GM18511 (cell line): ENCODE measurements around the gene NOL7.

Experiments
- ATAC-seq: cut with Tn5 transposase; IDR thresholded peaks from one replicate; pipeline ENCODE4 v1.9.1; 2021; ENCODE audit warnings: mild to moderate bottlenecking, moderate library complexity; ENCODE audit not compliant: unreplicated experiment

The NOL7 gene

DNA sequence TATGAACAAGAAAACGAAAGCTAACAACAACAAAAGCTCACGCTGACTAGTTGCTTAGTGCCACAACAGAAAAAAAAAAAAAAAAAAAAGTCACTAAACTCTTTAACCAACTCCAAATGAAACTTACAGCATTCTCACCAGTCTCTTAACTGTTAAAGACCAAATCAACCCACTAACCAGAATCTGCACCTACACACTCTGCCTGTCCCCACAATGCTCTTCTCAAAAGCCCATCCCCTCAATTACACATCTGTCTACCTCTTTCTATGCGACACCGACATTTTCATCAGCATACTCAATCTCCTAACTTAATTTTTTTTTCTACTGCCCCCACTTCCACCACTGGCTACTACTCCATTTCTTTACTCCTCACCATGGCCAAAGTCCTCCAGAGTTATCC, 34.3 kb downstream of the NOL7 start:
- no peak for ATAC-seq

DNA sequence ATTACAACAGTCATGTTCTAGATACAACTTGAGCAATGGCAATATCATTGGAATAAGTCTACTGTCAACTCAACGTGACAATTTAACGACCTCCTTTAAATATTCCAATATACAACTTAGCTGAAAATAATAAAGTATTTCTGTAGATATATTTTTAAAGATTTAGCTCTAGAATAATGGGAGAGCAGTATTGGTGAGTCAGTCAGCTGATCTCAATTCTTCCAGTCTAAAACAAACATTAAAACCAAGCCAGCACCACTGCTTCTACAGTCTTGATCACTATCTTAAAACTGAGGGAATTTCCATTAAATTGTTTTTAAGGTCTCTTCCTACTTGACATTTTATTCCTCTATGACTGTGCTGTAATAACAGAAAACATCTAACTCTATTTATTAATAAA, 38.2 kb downstream of the NOL7 start:
- ATAC-seq = no peak

- ATAC-seq = no peak
These were observed 39.4 kb downstream of the NOL7 start for GRCh38 chr6:13654496-13654895.

DNA sequence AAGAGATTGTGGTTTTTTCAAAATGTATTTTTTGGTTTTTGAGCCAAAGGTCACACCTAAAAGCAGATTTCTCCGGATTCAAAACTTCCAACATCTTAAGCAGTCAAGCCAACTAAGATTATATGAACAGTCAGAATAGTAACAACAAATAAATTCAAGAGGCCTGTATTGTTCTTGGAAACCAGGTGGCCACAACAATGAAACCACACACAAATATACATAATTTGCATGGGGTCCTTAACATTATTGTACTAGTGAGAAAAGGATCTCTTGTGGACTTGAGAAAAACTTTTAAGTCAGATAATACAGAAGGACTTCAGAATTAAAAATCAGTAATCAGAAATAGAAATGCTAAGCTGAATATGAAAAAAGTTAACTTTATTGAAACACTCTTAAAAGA, 40.6 kb downstream of the NOL7 start:
- ATAC-seq = no peak

- ATAC-seq = no peak
These were observed 45.1 kb downstream of the NOL7 start for GRCh38 chr6:13660273-13660672.

DNA sequence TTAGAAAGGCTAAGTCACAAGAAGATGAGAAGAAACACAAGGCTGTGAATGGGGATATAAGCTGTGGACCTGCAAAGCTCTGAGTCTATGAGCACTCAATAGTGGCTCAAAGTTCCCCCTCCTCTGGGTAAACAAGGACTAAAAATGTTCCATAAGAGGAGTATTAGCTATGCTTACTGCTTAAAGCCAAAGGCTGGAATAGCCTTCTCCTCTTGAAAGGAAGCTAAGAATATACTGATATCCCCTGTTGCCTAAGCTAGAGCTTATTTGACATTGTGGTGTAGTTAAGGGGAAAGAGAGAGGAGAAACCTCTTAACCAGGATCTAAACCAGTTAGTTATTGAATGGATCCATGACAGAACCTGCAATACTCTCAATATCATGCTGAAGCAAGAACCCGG, 45.8 kb downstream of the NOL7 start:
- no peak for ATAC-seq

DNA sequence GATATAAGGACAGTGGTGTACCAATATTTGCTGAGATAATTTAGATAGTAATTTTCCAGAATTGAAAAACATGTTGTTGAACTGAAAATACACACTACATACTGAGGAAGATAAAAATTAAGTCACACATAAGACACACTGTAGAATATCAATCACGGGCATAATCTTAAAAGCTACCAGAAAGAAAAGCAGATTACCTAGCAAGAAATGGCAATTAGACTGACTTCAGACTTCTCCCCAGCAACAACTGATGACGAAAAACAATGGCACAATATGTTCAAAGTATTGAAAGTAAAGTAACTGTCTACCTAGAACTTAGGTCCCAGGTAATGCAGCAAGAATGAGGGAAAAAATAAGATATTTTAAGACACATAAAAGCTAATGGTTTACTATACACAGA, 46.5 kb downstream of the NOL7 start:
- no peak for ATAC-seq

- no peak for ATAC-seq
These were observed 47.7 kb downstream of the NOL7 start for GRCh38 chr6:13662651-13663334.

DNA sequence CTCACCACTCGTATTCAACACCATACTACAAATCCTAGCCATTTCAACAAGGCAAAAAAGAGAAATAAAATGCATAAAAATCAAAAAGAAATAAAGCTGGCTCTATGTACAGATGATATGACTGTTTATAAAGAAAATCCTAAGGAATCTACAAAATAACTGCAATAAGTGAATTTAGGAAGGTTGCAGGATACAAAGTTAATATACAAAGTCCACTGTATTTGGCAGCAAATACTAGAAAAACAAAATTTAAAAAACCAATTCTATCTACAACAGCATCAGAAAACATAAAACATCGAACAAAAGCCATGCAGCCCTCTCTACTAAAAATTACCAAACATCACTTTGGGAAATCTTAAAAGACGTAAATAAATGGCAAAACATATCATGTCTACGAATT, 48.9 kb downstream of the NOL7 start:
- ATAC-seq = no peak

DNA sequence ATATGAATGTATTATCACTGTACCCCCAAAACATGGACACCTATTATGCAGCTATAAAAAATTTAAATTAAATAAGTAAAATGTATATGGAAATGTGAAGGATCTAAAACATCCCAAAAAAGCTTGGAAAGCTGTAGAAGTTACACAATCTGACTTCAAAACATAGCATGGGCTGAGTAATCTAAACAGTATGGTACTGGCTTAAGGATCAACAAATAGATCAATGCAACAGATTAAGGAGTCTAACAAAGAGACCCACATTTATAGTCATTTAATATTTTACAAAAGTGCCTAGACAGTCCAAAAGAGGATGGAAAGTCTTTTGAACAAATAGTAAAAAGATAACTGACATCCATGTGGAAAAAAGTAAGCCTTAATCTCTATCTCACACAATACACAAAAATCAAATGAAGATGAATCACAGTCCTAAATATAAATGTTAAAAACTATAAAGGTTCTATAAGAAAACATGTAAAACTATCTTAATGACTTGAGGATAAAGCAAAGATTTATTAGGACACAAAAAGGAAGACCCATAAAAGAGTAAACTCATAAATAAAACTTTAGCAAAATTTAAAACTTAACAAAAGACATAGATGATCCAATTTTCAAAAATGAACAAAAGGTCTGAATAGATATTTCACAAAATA, 49.7 kb downstream of the NOL7 start:
- ATAC-seq = no peak

DNA sequence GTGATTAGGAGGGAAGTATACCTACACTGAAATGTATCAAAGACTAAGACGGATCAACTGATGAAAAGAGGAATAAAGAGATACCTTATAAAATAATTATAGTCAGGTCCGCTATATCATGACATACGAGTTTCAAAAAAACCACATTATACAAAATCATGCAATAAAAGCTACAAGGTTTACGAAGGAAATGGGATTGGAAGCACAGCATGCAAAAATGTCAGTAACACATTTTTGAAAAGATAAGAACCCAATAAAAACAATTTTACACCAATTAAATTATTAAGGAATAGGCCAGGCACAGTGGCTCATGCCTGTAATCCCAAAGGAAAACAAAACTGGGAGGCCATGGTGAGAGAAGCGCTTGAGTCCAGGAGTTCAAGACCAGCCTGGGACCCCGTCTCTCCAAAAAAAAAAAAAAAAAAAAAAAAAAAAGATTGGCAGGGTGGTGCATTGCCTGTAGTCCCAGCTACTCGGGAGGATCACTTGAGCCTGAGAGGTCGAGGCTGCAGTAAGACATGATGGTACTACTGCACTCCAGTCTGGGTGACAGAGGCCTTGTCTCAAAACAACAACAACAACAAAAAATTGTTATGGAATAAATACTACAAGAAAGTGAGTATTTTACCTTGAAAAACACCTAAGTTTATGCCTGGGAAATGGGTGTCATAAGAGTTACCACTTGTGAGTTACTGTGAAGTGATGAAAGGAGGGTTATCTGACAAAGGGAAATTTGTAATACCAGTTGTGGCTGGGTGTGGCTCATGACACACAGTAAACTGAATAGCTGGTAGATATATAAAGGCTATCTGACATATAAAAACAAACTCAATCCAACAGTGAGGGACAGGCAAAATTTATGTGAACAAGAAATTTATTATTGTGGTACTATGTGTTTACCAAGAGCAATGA, 51.3 kb downstream of the NOL7 start:
- no peak for ATAC-seq

DNA sequence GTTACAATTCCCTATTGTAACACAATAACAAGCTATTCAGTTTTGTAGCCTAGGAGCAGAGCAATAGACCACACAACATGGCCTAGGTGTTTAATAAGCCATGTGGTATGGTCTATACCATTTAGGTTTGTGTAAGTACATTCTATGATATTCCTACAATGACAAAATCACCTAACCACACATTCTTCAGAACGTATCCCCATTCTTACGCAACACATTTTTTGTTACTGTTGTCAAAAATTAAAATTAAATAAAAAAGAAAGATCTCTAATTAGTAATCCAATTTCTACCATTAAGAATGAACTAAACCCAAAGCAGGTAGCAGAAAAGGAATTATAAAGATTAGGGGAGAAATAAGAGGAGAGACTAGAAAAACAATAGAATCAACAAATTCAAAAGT, 52.5 kb downstream of the NOL7 start:
- ATAC-seq = no peak

DNA sequence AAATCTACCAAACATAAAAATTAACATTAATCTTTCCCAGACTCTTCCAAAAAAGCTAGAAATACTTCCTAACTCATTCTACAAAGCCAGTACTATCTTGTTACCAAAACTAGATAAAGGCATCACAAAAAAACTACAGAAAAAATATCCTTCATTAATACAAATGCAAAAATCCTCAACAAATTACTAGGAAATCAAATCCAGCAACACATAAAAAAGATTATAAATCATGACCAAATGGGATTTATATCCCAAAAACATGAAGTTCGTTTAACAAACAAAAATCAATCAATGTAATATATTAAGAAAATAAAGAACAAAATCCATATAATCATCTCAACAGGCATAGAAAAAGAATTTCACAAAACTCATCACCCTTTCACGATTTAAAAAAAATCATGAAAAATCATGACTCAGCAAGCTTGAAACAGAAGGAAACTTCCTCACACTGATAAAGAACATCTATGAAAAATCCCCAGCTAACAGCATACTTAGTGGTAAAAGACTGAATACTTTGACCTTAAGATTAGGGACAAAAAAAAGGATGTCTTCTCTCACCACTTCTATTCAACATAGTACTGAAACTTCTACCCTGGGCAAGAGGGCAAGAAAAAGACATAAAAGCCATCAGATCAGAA, 53.3 kb downstream of the NOL7 start:
- no peak for ATAC-seq

DNA sequence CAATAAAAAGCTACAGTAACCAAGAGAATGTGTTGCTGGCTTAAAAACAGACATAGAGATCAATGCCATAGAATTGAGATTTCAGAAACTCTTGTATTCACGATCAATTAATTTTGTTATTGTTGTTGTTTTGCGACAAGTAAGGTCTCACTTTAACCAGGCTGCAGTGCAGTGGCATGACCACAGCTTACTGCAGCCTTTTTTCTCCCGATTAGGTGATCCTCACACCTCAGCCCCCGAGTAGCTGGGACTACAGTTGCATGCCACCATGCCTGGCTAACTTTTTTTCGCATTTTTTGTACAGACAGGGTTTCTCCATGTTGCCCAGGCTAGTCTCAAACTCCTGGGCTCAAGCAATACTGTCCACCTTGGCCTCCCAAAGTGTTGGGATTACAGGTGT, 54.3 kb downstream of the NOL7 start:
- no peak for ATAC-seq
